Astrocyte (in vitro differentiated cells and primary cell): ENCODE measurements around the gene GPR34. TPM values are rescaled to one million over a fixed set of nuclear protein-coding genes. Genes with fewer than 3 reads are reported as not detected.

Source experiments
- DNase-seq: peaks from one replicate; pipeline ENCODE4 v3.0.0-alpha.2; 2010; ENCODE audit warnings: low read depth
- FAIRE-seq: peaks from 2 replicates; lab custom pipeline; 2011; peaks lifted over from hg19 to GRCh38; lab: Jason Lieb, UNC
- H2AFZ ChIP-seq: 2 replicates; pipeline ENCODE4 v1.6.0; 2012; ENCODE audit warnings: low read depth, low read length, inconsistent platforms
- H3K27ac ChIP-seq: 2 replicates; pipeline ENCODE4 v1.5.1; 2011; ENCODE audit warnings: low read depth, low read length, inconsistent platforms
- H3K27me3 ChIP-seq: 2 replicates; pipeline ENCODE4 v1.6.0; 2011; ENCODE audit warnings: low read length, inconsistent platforms; ENCODE audit not compliant: insufficient read depth
- H3K36me3 ChIP-seq: 2 replicates; pipeline ENCODE4 v1.5.1; 2011; ENCODE audit warnings: low read length, inconsistent platforms; ENCODE audit not compliant: insufficient read depth
- H3K4me1 ChIP-seq: 2 replicates; pipeline ENCODE4 v1.5.1; 2011; ENCODE audit warnings: low read length, inconsistent platforms; ENCODE audit not compliant: insufficient read depth
- H3K4me2 ChIP-seq: 2 replicates; pipeline ENCODE4 v1.6.0; 2012; ENCODE audit warnings: low read length, inconsistent platforms
- H3K4me3 ChIP-seq: 2 replicates; pipeline ENCODE4 v1.5.1; 2011; ENCODE audit warnings: low read depth, mild to moderate bottlenecking, low read length, inconsistent platforms; ENCODE audit not compliant: insufficient read depth
- H3K79me2 ChIP-seq: 2 replicates; pipeline ENCODE4 v1.6.0; 2012; ENCODE audit warnings: mild to moderate bottlenecking, low read length, inconsistent platforms; ENCODE audit not compliant: insufficient read depth
- H3K9ac ChIP-seq: 2 replicates; pipeline ENCODE4 v1.6.0; 2012; ENCODE audit warnings: mild to moderate bottlenecking, low read length, inconsistent platforms
- H3K9me3 ChIP-seq: 2 replicates; pipeline ENCODE4 v1.5.1; 2012; ENCODE audit warnings: low read depth, mild to moderate bottlenecking, low read length, inconsistent platforms; ENCODE audit not compliant: insufficient read depth
- H4K20me1 ChIP-seq: 2 replicates; pipeline ENCODE4 v1.6.0; 2012; ENCODE audit warnings: low read length, inconsistent platforms; ENCODE audit not compliant: insufficient read depth
- H3K27ac Mint-ChIP-seq: one replicate; pipeline ENCODE4 v1.8.0; 2021; ENCODE audit warnings: mild to moderate bottlenecking, mixed read lengths; ENCODE audit not compliant: unreplicated experiment
- H3K27me3 Mint-ChIP-seq: one replicate; pipeline ENCODE4 v1.8.0; 2021; ENCODE audit warnings: low read depth, mixed read lengths; ENCODE audit not compliant: unreplicated experiment
- H3K36me3 Mint-ChIP-seq: one replicate; pipeline ENCODE4 v1.8.0; 2021; ENCODE audit warnings: low read depth, mixed read lengths; ENCODE audit not compliant: unreplicated experiment
- H3K4me1 Mint-ChIP-seq: one replicate; pipeline ENCODE4 v1.8.0; 2021; ENCODE audit warnings: low read depth, mixed read lengths; ENCODE audit not compliant: unreplicated experiment
- H3K4me3 Mint-ChIP-seq: one replicate; pipeline ENCODE4 v1.8.0; 2021; ENCODE audit warnings: mild to moderate bottlenecking, moderate library complexity, mixed read lengths; ENCODE audit not compliant: unreplicated experiment
- H3K9me3 Mint-ChIP-seq: one replicate; pipeline ENCODE4 v1.8.0; 2021; ENCODE audit warnings: mild to moderate bottlenecking, mixed read lengths; ENCODE audit not compliant: unreplicated experiment
- CTCF ChIP-seq: IDR thresholded peaks from 2 replicates; pipeline ENCODE4 v1.5.1; 2011; ENCODE audit warnings: low read depth, mild to moderate bottlenecking, inconsistent platforms, low read length, moderate library complexity; ENCODE audit not compliant: insufficient read depth
- EZH2 ChIP-seq: IDR thresholded peaks from 2 replicates; pipeline ENCODE4 v1.6.1; 2012; ENCODE audit warnings: mild to moderate bottlenecking, low read length, inconsistent platforms; ENCODE audit not compliant: insufficient read depth
- total RNA-seq: library from RNA; stranded (reverse); gene quantifications from 2 replicates; pipeline ENCODE4 v1.2.1, GENCODE V29; 2021

GPR34 gene
- total RNA-seq, 1 donor from 2014 or later: not detected

- Histone ChIP-seq H2AFZ (no peak overlapping the region), H3K27ac (no peak overlapping the region), H3K36me3 (no peaks in the 10 kb centered on the region), H3K27me3 (no peaks in the 10 kb centered on the region), H3K4me3 (no peak overlapping the region), H4K20me1 (no peaks in the 10 kb centered on the region), H3K9me3 (no peaks in the 10 kb centered on the region), H3K9ac (no peak overlapping the region), H3K4me1 (no peaks in the 10 kb centered on the region), H3K4me2 (no peak overlapping the region), H3K79me2 (no peaks in the 10 kb centered on the region)
- H3K9me3 Mint-ChIP-seq: no peaks in the 10 kb centered on the region
- FAIRE-seq (no peak), DNase-seq (peak; percentile 25)
- no peak overlapping the region for H3K4me3 Mint-ChIP-seq
- peaks cover 14% of the 10 kb centered on the region for H3K4me1 Mint-ChIP-seq
- TF ChIP-seq CTCF: no peak
- TF ChIP-seq EZH2: no peak
- no peak overlapping the region for H3K27ac Mint-ChIP-seq
- no peaks in the 10 kb centered on the region for H3K27me3 Mint-ChIP-seq
- peaks cover 1% of the 10 kb centered on the region for H3K36me3 Mint-ChIP-seq
Observed at GRCh38 chrX:41666251-41666650, 22.5 kb upstream of the GPR34 start.

- Mint-ChIP-seq H3K4me1 (peaks cover 10% of the 10 kb centered on the region), H3K27ac (no peak overlapping the region), H3K36me3 (peaks cover 1% of the 10 kb centered on the region), H3K9me3 (no peaks in the 10 kb centered on the region), H3K27me3 (no peaks in the 10 kb centered on the region), H3K4me3 (no peak overlapping the region)
- Histone ChIP-seq H2AFZ (no peak overlapping the region), H3K27ac (no peak overlapping the region), H3K4me2 (no peak overlapping the region), H3K9ac (no peak overlapping the region), H3K36me3 (no peaks in the 10 kb centered on the region), H3K79me2 (no peaks in the 10 kb centered on the region), H4K20me1 (no peaks in the 10 kb centered on the region), H3K27me3 (no peaks in the 10 kb centered on the region), H3K4me1 (no peaks in the 10 kb centered on the region), H3K9me3 (no peaks in the 10 kb centered on the region), H3K4me3 (no peak overlapping the region)
- peak; percentile 63 for FAIRE-seq
- no peak for TF ChIP-seq EZH2
- TF ChIP-seq CTCF: no peak
- DNase-seq: peak; percentile 20
Observed at GRCh38 chrX:41667631-41668030, 21.1 kb upstream of the GPR34 start.

GRCh38 chrX:41670112-41670511 lies 18.7 kb upstream of the GPR34 start:
- no peaks in the 10 kb centered on the region for H3K4me1 ChIP-seq
- H3K9me3 ChIP-seq: no peaks in the 10 kb centered on the region
- no peak overlapping the region for H3K4me3 ChIP-seq
- H2AFZ ChIP-seq: no peak overlapping the region
- H3K9me3 Mint-ChIP-seq: no peaks in the 10 kb centered on the region
- no peaks in the 10 kb centered on the region for H3K36me3 ChIP-seq
- H3K36me3 Mint-ChIP-seq: peaks cover 1% of the 10 kb centered on the region
- no peaks in the 10 kb centered on the region for H3K79me2 ChIP-seq
- no peaks in the 10 kb centered on the region for H3K27me3 ChIP-seq
- DNase-seq (no peak), FAIRE-seq (peak; percentile 94)
- peaks cover 8% of the 10 kb centered on the region for H3K4me1 Mint-ChIP-seq
- no peak overlapping the region for H3K4me3 Mint-ChIP-seq
- H3K4me2 ChIP-seq: no peak overlapping the region
- no peak overlapping the region for H3K27ac ChIP-seq
- H3K9ac ChIP-seq: no peak overlapping the region
- no peaks in the 10 kb centered on the region for H3K27me3 Mint-ChIP-seq
- TF ChIP-seq EZH2: no peak
- TF ChIP-seq CTCF: no peak
- no peaks in the 10 kb centered on the region for H4K20me1 ChIP-seq
- H3K27ac Mint-ChIP-seq: no peak overlapping the region
